ENCODE results near the gene SLC10A7.

The SLC10A7 gene

GRCh38 chr4:146450524-146450923 lies 71.2 kb downstream of the SLC10A7 start:
- peak; percentile 45 for DNase-seq (ENCODE audit: low read depth)
- no peak overlapping the region for H3K4me3 ChIP-seq (ENCODE audit: low read depth, low read length)
- no peak for TF ChIP-seq CTCF (conservative IDR thresholded peaks at IDR 0.05; ENCODE audit: low read depth, low read length)

GRCh38 chr4:146446555-146446954 lies 75.2 kb downstream of the SLC10A7 start:
- no peak for TF ChIP-seq CTCF (conservative IDR thresholded peaks at IDR 0.05; ENCODE audit: low read depth, low read length)
- DNase-seq (ENCODE audit: low read depth): no peak

GRCh38 chr4:146445198-146446150 lies 76.3 kb downstream of the SLC10A7 start:
- no peak overlapping the region for H3K4me3 ChIP-seq (ENCODE audit: low read depth, low read length)
- TF ChIP-seq CTCF (conservative IDR thresholded peaks at IDR 0.05; ENCODE audit: low read depth, low read length): no peak
- DNase-seq (ENCODE audit: low read depth): no peak

More at GRCh38 chr4:146446555-146446954, 75.2 kb downstream of the SLC10A7 start:
- H3K4me3 ChIP-seq (ENCODE audit: low read depth, low read length): no peak overlapping the region

- TF ChIP-seq CTCF (conservative IDR thresholded peaks at IDR 0.05; ENCODE audit: low read depth, low read length): no peak
These were observed 78.2 kb downstream of the SLC10A7 start for GRCh38 chr4:146443525-146443924.

GRCh38 chr4:146442801-146443200 lies 78.9 kb downstream of the SLC10A7 start:
- no peak for TF ChIP-seq CTCF (conservative IDR thresholded peaks at IDR 0.05; ENCODE audit: low read depth, low read length)
- DNase-seq (ENCODE audit: low read depth): peak; percentile 72
- no peak overlapping the region for H3K4me3 ChIP-seq (ENCODE audit: low read depth, low read length)

More at GRCh38 chr4:146443525-146443924, 78.2 kb downstream of the SLC10A7 start:
- H3K4me3 ChIP-seq (ENCODE audit: low read depth, low read length): no peak overlapping the region
- DNase-seq (ENCODE audit: low read depth): no peak

GRCh38 chr4:146439999-146440398 lies 81.7 kb downstream of the SLC10A7 start:
- no peak for TF ChIP-seq CTCF (conservative IDR thresholded peaks at IDR 0.05; ENCODE audit: low read depth, low read length)
- H3K4me3 ChIP-seq (ENCODE audit: low read depth, low read length): no peak overlapping the region
- DNase-seq (ENCODE audit: low read depth): peak; percentile 47
